Stimulated activated CD8-positive, alpha-beta memory T cell treated with anti-CD3 and anti-CD28 coated beads, Interleukin-7, amount 100 ng/mL, for 1 hour (primary cell): ENCODE data around the gene ARHGAP42.

Source experiments
- DNase-seq, 2 donors: peaks; one replicate each; pipeline ENCODE4 v3.0.0-alpha.2; 2020; ENCODE audit warnings: low read depth in 2 of 2

The ARHGAP42 gene

GRCh38 chr11:101022256-101022655 lies 335.2 kb downstream of the ARHGAP42 start:
- no peak for DNase-seq

GRCh38 chr11:101028644-101029043 lies 341.6 kb downstream of the ARHGAP42 start:
- DNase-seq: no peak

GRCh38 chr11:101030015-101030414 lies 342.9 kb downstream of the ARHGAP42 start:
- no peak for DNase-seq

- DNase-seq: no peak
These were observed 343.6 kb downstream of the ARHGAP42 start for GRCh38 chr11:101030692-101031091.

DNA sequence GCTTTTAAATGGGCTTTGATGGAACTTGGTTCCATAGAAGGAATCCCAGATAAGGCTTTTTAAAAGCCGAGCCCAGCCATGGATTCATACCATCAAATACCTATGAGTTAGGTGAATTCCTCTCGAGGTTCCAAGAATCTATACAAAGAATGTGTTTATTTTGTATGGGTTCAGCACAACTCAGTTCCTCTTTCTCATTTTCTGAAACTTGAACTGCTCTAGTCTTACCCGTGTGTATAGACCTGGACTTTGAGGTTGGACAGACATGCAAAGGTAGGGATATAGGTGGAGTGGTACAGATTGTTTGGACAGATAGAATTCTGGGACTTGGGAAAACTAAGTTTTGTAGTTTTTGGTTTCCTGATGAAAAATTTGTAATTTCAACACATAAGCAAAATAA lies 344.6 kb downstream of the ARHGAP42 start:
- no peak for DNase-seq

- no peak for DNase-seq
These were observed 345.9 kb downstream of the ARHGAP42 start for GRCh38 chr11:101032991-101033390.

DNA sequence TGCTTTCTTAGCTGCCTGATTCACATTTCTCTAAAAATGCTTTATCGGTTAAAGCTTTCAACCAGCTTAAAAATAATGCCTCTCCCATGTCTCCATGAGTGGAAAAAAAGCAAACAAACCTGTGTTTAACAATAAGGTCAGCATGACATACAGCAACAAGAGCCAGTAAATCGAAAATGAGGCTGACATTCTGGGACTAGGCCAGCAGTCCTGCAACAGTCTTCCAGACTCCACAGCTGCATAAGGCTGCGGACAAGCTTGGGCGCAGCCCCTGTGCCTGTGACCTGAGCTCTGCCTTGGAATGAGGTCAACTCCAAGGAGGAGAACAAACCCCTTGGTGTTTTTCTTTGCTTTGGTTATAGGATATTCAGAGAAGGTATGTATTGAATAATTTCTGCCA lies 347.0 kb downstream of the ARHGAP42 start:
- DNase-seq: no peak

DNA sequence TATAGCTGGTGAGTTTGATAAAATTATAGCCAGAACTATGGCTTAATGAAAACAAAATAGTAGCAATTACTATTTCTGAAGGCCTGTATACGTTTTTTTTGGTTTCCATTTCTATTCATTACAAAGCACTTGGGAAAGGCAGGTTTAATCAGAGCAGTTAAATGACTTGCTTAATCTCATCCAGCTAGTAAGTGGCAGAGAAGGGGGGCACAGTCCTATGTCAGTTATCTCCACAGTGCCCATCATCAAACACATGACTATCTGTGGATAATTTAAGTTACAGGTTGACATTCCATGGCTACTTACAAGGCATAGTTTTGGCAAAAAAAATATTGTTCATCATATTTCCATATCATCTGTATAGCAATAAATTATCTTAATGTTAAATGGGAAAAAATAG lies 348.8 kb downstream of the ARHGAP42 start:
- no peak for DNase-seq
